Ectodermal cell (in vitro differentiated cells): Measurements from ENCODE around the gene GAK.

Source experiments
- H3K27ac ChIP-seq: 2 replicates; pipeline ENCODE4 v1.7.0; 2013; ENCODE audit warnings: mild to moderate bottlenecking, low read depth, low read length; ENCODE audit not compliant: insufficient read depth, poor library complexity, severe bottlenecking
- H3K27me3 ChIP-seq: 2 replicates; pipeline ENCODE4 v1.7.0; 2013; ENCODE audit warnings: mild to moderate bottlenecking, low read length; ENCODE audit not compliant: insufficient read depth, control insufficient read depth, poor library complexity, severe bottlenecking
- H3K36me3 ChIP-seq: one replicate; pipeline ENCODE4 v1.7.0; 2013; ENCODE audit warnings: low read length; ENCODE audit not compliant: control insufficient read depth, insufficient read depth
- H3K4me1 ChIP-seq: one replicate; pipeline ENCODE4 v1.7.0; 2013; ENCODE audit warnings: low read length; ENCODE audit not compliant: control insufficient read depth, insufficient read depth
- H3K4me3 ChIP-seq: 2 replicates; pipeline ENCODE4 v1.7.0; 2013; ENCODE audit warnings: low read depth, low read length, control low read depth; ENCODE audit not compliant: insufficient read depth
- H3K9me3 ChIP-seq: 2 replicates; pipeline ENCODE4 v1.7.0; 2013; ENCODE audit warnings: mild to moderate bottlenecking, low read length, moderate library complexity; ENCODE audit not compliant: control insufficient read depth
- WGBS, 2 experiments: methylation state at CpG; one replicate each; pipeline ENCODE4 v1.1.7; 2013; ENCODE audit warnings: missing lambda C conversion rate in 2 of 2; 5-methylcytosine and 5-hydroxymethylcytosine counted together

The GAK gene

DNA sequence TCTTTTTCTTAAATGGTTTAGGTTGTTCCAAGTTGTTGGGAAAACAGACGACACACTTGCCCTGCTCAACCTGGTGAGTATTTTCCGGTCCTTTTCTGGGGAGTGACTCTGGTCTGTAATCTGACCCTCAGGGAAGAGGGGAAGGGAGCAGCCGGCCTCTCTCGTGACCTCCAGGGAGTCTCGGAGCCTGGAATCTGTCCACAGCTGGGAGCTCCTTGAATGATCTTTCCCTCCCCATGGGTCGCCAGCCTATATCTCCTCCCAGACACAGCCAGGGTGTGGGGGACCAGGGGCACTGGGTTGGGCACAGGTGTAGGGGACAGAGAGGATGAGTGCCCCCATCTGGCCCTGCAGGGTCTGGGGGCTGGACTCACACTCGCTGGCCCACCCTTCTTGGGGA lies 19.1 kb upstream of the GAK start:
- H3K4me3 ChIP-seq = no peak overlapping the region
- WGBS, 2 experiments = 59 to 61% methylated on average over 7 of the region's 7 CpGs
- H3K27me3 ChIP-seq = no peaks in the 10 kb centered on the region
- H3K9me3 ChIP-seq = no peaks in the 10 kb centered on the region
- H3K27ac ChIP-seq = no peak overlapping the region
- no peaks in the 10 kb centered on the region for H3K36me3 ChIP-seq
- peaks cover 9% of the 10 kb centered on the region for H3K4me1 ChIP-seq

DNA sequence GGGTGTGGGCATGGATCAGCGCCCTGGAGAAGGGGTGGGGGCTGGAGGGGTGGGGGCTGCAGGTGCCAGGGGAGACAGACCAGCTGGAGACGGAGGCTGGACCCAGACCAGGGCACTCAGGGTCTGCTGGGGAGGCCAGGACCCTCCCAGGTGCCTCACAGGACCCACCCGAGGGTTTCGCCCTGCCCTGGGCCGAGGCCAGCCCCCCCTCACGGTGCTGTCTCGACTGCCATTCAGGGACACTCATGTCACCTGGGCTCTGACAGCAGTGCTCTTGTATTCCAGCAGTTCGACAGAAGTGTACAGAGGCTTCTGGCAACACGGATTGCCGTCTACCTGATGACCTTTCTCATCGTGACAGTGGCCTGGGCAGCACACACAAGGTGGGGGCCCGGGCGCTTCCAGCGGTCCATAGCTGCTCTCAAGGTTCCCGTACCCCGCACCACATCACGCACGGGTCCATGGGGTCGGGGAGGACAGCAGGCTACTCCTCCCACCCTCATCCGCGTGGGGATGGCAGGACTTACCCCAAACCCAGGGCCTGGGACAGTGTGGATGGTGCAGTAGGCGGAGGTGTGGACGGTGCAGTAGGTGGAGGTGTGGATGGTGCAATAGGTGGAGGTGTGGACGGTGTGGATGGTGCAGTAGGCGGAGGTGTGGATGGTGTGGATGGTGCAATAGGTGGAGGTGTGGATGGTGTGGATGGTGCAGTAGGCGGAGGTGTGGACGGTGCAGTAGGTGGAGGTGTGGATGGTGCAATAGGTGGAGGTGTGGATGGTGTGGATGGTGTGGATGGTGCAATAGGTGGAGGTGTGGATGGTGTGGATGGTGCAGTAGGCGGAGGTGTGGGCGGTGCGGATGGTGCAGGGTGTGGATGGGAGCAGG lies 18.3 kb upstream of the GAK start:
- Histone ChIP-seq H3K9me3 (no peaks in the 10 kb centered on the region), H3K27ac (no peak overlapping the region), H3K4me3 (no peak overlapping the region), H3K27me3 (peaks cover under 1% of the 10 kb centered on the region), H3K36me3 (no peaks in the 10 kb centered on the region), H3K4me1 (peaks cover 17% of the 10 kb centered on the region)
- WGBS, 2 experiments = 94 to 95% methylated on average over 30 of the region's 30 CpGs

- H3K9me3 ChIP-seq = no peaks in the 10 kb centered on the region
- H3K4me3 ChIP-seq = no peak overlapping the region
- 92 to 93% methylated on average over 20 of the region's 20 CpGs for WGBS, 2 experiments
- H3K36me3 ChIP-seq = no peaks in the 10 kb centered on the region
- peaks cover 8% of the 10 kb centered on the region for H3K27me3 ChIP-seq
- peaks cover 24% of the 10 kb centered on the region for H3K4me1 ChIP-seq
- H3K27ac ChIP-seq = no peak overlapping the region
Observed at GRCh38 chr4:949656-950055, 17.5 kb upstream of the GAK start.

- no peak overlapping the region for H3K4me3 ChIP-seq
- peaks cover 24% of the 10 kb centered on the region for H3K4me1 ChIP-seq
- peaks cover 12% of the 10 kb centered on the region for H3K27me3 ChIP-seq
- whole genome bisulfite sequencing, 2 experiments = 84% methylated on average over 13 of the region's 13 CpGs
- no peak overlapping the region for H3K27ac ChIP-seq
- no peaks in the 10 kb centered on the region for H3K36me3 ChIP-seq
- no peaks in the 10 kb centered on the region for H3K9me3 ChIP-seq
Observed at GRCh38 chr4:948936-949300, 16.8 kb upstream of the GAK start.

DNA sequence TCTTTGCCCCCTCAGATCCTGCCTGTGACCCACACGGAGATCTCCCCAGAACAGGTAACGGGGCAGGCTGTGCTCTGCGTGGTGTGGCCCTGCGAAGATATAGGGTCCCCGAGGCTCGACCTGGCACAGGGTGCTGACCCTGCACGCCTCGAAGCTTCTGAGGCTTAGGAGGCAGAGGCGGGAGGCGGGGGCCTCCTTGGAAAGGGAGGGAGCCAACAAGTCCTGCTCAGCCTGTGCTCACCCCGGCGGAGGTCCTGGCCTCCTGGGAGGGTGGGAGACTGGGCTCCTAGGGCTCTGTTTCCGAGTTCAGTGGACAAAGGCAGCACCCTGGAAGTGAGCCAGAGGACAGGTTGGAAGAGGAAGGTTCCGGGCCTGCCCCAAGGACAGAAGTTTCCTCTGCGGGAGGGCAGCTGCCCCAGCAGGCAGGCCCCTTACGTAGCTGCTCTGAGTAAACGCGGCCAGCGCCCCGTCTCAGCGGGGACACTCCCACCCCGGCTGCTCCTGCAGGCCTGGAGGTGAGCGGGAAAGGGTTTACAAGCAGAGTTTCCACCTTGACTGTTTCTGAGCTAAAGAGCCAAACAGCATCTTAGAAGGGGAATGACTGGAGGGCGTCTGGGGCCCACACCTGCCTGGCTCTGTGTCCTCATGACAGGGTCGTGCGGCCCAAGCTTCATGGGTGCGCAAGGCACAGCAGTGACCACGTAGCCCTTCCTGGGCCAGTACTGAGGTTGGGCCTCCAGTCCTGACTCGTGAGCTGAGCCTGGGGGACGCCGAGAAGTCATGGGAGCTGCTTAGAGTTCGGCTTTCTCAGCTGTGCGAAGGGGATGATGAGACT lies 16.2 kb upstream of the GAK start:
- 83% methylated on average over 33 of the region's 33 CpGs for WGBS, 2 experiments
- peaks cover 24% of the 10 kb centered on the region for H3K4me1 ChIP-seq
- peaks cover 12% of the 10 kb centered on the region for H3K27me3 ChIP-seq
- H3K4me3 ChIP-seq = no peak overlapping the region
- no peak overlapping the region for H3K27ac ChIP-seq
- no peaks in the 10 kb centered on the region for H3K9me3 ChIP-seq
- H3K36me3 ChIP-seq = no peaks in the 10 kb centered on the region

- H3K36me3 ChIP-seq = no peaks in the 10 kb centered on the region
- no peak overlapping the region for H3K4me3 ChIP-seq
- H3K27me3 ChIP-seq = peaks cover 12% of the 10 kb centered on the region
- 93 to 94% methylated on average over 19 of the region's 19 CpGs for WGBS, 2 experiments
- H3K27ac ChIP-seq = no peak overlapping the region
- H3K4me1 ChIP-seq = peaks cover 24% of the 10 kb centered on the region
- no peaks in the 10 kb centered on the region for H3K9me3 ChIP-seq
Observed at GRCh38 chr4:947491-947971, 15.4 kb upstream of the GAK start.

GRCh38 chr4:946517-947471 lies 14.7 kb upstream of the GAK start:
- H3K27ac ChIP-seq = no peak overlapping the region
- H3K27me3 ChIP-seq = peaks cover 12% of the 10 kb centered on the region
- H3K9me3 ChIP-seq = no peaks in the 10 kb centered on the region
- peaks cover 24% of the 10 kb centered on the region for H3K4me1 ChIP-seq
- H3K4me3 ChIP-seq = no peak overlapping the region
- WGBS, 2 experiments = 92 to 93% methylated on average over 62 of the region's 62 CpGs
- H3K36me3 ChIP-seq = no peaks in the 10 kb centered on the region

- no peaks in the 10 kb centered on the region for H3K36me3 ChIP-seq
- 80 to 82% methylated on average over 9 of the region's 9 CpGs for WGBS, 2 experiments
- H3K4me3 ChIP-seq = no peak overlapping the region
- no peaks in the 10 kb centered on the region for H3K9me3 ChIP-seq
- peaks cover 19% of the 10 kb centered on the region for H3K4me1 ChIP-seq
- no peak overlapping the region for H3K27ac ChIP-seq
- peaks cover 12% of the 10 kb centered on the region for H3K27me3 ChIP-seq
Observed at GRCh38 chr4:946103-946450, 14.0 kb upstream of the GAK start.

GRCh38 chr4:945274-946102 lies 13.4 kb upstream of the GAK start:
- H3K27ac ChIP-seq = no peak overlapping the region
- peak overlapping the region; percentile 13 for H3K4me3 ChIP-seq
- H3K27me3 ChIP-seq = peaks cover 12% of the 10 kb centered on the region
- WGBS, 2 experiments = 21 to 22% methylated on average over 28 of the region's 28 CpGs
- no peaks in the 10 kb centered on the region for H3K36me3 ChIP-seq
- H3K4me1 ChIP-seq = peaks cover 14% of the 10 kb centered on the region
- no peaks in the 10 kb centered on the region for H3K9me3 ChIP-seq
